RPMI7951 (cell line): ENCODE results near the gene NME4. TPM values are rescaled to one million over a fixed set of nuclear protein-coding genes. Genes with fewer than 3 reads are reported as not detected.
"Not testable (repeated sequence)": the region's sequence is repeated elsewhere in the genome, so short reads cannot be mapped to it uniquely, and the experiment has no call there.

Experiments
- DNase-seq: peaks from one replicate; pipeline ENCODE4 v3.0.0-alpha.2; 2012; ENCODE audit warnings: low read depth
- total RNA-seq: library from RNA; depleted of rRNA; stranded (reverse); fragments of >200 nt; shearing (Covaris generic); gene quantifications from 2 replicates; pipeline ENCODE4 v1.2.3, GENCODE V29; 2014

The NME4 gene
- total RNA-seq, 1 experiment from 2014 or later = 72.3 TPM

- peak; percentile 58 for DNase-seq
Measured at GRCh38 chr16:397736-398332, 835 bp downstream of the NME4 start.

GRCh38 chr16:398561-399339 is 1.8 kb downstream of the NME4 start:
- DNase-seq = no peak

- no peak for DNase-seq
Measured at GRCh38 chr16:399340-400019, 2.5 kb downstream of the NME4 start.

GRCh38 chr16:400061-400591 is 3.1 kb downstream of the NME4 start:
- no peak for DNase-seq

- peak; percentile 80 for DNase-seq
Measured at GRCh38 chr16:401468-402348, 4.7 kb downstream of the NME4 start, which contains the start of gene DECR2. Gene DECR2, plus strand, starts transcription at chr16:401885. Its CDS starts 79 bp downstream, at chr16:401964.

GRCh38 chr16:404971-405486 is 8.0 kb downstream of the NME4 start:
- no peak for DNase-seq

- DNase-seq = no peak
Measured at GRCh38 chr16:405548-406506, 8.8 kb downstream of the NME4 start.

- DNase-seq = no peak
Measured at GRCh38 chr16:407253-407652, 10.3 kb downstream of the NME4 start.

GRCh38 chr16:410516-411178 is 13.6 kb downstream of the NME4 start:
- DNase-seq = no peak

GRCh38 chr16:411576-412265 is 14.7 kb downstream of the NME4 start:
- no peak for DNase-seq

GRCh38 chr16:414395-415169 is 17.6 kb downstream of the NME4 start:
- no peak for DNase-seq

- not testable (repeated sequence) for DNase-seq
Measured at GRCh38 chr16:415170-415498, 18.1 kb downstream of the NME4 start.

- DNase-seq = not testable (repeated sequence)
Measured at GRCh38 chr16:422179-422578, 25.2 kb downstream of the NME4 start.

- peak; percentile 97 for DNase-seq
Measured at GRCh38 chr16:424033-424622, 27.1 kb downstream of the NME4 start.

- peak; percentile 42 for DNase-seq
Measured at GRCh38 chr16:424623-425081, 27.7 kb downstream of the NME4 start.

GRCh38 chr16:425082-425718 is 28.2 kb downstream of the NME4 start, which contains the start of gene RAB11FIP3:
Gene RAB11FIP3, plus strand, starts transcription at chr16:425649. Its CDS starts 358 bp downstream, at chr16:426007.
- peak; percentile 75 for DNase-seq

- DNase-seq = no peak
Measured at GRCh38 chr16:425740-426114, 28.7 kb downstream of the NME4 start.
